ENCODE data around the gene C4BPB.

C4BPB gene

GRCh38 chr1:207128336-207128921 is 39.8 kb downstream of the C4BPB start:
- H3K27ac ChIP-seq, result no peak overlapping the region
- no peak for TF ChIP-seq CTCF (conservative IDR thresholded peaks at IDR 0.05)

GRCh38 chr1:207129053-207129452 is 40.4 kb downstream of the C4BPB start:
- H3K27ac ChIP-seq, result no peak overlapping the region
- TF ChIP-seq CTCF (conservative IDR thresholded peaks at IDR 0.05), result no peak

- TF ChIP-seq CTCF (conservative IDR thresholded peaks at IDR 0.05), result no peak
Measured at GRCh38 chr1:207130252-207131036, 41.8 kb downstream of the C4BPB start.

GRCh38 chr1:207131163-207131562 is 42.5 kb downstream of the C4BPB start:
- TF ChIP-seq CTCF (conservative IDR thresholded peaks at IDR 0.05), result no peak
- H3K27ac ChIP-seq, result no peak overlapping the region

More at GRCh38 chr1:207130252-207131036, 41.8 kb downstream of the C4BPB start:
- no peak overlapping the region for H3K27ac ChIP-seq

- no peak overlapping the region for H3K27ac ChIP-seq
- no peak for TF ChIP-seq CTCF (conservative IDR thresholded peaks at IDR 0.05)
Measured at GRCh38 chr1:207134581-207134980, 45.9 kb downstream of the C4BPB start.

GRCh38 chr1:207139616-207140015 is 51.0 kb downstream of the C4BPB start:
- TF ChIP-seq CTCF (conservative IDR thresholded peaks at IDR 0.05), result no peak
- no peak overlapping the region for H3K27ac ChIP-seq

GRCh38 chr1:207140536-207140935 is 51.9 kb downstream of the C4BPB start:
- TF ChIP-seq CTCF (conservative IDR thresholded peaks at IDR 0.05), result no peak
- no peak overlapping the region for H3K27ac ChIP-seq

Data from VCaP (cell line).